ENCODE data around the gene RAB38. TPM values are rescaled to one million over a fixed set of nuclear protein-coding genes. Genes with fewer than 3 reads are reported as not detected.

RAB38 gene
- total RNA-seq, 1 experiment from 2014 or later: not detected

DNA sequence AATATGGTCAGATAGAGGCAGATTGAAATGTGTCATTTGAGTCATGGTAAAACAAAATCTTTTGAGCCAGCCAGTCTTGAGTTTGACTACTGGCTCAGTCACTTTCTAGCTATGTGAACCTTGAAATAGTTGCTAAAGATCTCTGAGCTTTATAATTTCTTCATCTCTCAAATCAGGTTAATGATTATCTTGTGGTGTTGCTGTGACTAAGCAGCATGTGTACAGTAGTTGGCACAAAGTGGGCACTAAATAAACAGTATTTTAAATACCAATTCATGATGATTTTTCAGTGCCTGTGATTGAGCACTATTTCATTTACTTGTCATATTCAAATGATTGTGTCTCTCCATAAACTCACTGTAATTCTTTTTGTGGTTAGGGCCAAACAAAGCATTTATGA is 70.8 kb downstream of the RAB38 start:
- no peak for DNase-seq (ENCODE audit: low read depth)

DNA sequence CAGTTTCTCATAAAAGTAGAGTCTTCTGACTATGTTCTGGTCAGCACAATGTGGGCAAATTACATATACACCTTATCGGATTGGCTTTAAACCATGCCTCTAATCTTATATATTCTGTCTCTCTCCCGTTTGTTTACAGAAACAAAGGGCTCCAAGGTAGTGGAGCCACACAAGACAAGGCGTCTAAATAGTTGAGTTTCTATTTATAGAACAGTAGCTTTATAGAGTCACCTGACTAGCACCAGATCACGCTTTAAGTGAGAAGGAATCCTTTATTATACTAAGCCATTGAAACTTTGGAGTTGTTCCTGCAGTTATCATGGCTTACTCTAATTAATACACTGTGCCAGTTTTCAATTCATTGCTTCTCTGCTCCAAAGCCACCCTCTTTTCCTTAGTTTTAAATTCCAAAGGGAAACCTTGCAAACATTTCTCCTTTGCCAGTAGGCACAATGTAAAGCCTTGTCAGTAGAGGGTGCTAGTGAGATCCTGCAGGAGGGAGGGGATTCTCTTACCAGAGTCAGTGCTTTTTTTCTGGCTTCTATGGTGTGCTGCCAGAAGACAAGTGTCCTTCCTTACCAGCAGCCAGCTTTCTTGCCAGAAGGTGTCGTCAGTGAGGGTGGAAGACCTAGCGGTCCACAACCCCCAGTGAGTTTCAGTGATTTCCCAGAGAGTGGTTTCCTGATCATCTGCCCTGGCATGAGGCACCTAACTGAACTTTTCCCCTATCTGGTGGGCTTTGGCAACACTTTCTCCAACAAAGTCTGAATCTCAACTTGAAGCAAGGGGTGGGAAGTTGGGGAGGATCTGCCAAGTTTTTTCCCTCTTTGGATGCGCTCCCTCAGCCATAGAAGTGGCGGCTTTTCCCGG is 71.7 kb downstream of the RAB38 start:
- DNase-seq (ENCODE audit: low read depth): peak; percentile 78

DNA sequence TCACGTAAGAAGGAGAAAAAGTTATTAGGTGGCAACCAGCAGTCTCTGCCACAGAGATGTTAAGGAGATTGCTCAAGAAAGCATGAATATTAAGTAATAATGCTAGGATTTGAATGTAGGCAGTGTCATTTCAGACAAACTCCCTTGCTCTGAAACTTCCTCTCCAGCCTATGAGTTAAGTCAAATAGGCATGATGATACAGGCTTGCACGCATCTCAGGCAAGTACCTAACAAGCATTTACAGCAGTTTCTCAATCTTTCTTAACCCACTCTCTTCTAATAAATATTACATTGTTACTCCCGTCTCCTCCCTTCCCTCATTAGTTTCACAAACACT is 72.7 kb downstream of the RAB38 start:
- DNase-seq (ENCODE audit: low read depth): no peak

DNA sequence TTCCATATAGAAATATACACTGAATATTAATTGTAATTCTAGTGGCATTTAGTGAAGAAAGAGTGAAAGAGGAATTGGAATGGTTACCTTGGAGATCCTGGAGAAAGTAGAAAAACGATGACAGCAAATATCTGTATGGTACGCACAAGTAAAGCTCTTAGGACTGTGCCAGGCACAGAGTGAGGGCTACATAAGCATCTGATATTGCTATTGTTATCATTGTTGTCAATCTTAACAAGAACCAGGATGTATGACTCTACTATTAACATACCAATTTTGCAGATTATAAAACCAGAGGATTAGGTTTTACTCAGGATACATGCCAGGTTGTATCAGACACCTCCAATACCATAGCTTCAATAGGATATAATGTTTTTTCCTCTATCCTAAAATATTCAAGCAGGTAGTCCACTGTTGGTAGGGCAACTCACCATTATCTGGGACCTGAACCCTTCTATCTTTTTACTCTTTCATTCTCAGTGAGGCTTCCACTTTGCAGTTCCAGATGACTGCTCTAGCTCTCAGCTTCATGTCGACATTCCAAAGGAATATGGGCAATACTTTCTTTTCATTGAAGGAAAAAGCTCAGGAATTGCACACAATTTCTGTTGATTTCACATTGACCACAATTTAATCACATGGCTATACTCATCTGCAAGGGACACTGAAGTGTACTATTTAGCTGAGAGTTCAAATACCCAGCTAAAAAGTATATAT is 73.2 kb downstream of the RAB38 start:
- DNase-seq (ENCODE audit: low read depth): no peak

DNA sequence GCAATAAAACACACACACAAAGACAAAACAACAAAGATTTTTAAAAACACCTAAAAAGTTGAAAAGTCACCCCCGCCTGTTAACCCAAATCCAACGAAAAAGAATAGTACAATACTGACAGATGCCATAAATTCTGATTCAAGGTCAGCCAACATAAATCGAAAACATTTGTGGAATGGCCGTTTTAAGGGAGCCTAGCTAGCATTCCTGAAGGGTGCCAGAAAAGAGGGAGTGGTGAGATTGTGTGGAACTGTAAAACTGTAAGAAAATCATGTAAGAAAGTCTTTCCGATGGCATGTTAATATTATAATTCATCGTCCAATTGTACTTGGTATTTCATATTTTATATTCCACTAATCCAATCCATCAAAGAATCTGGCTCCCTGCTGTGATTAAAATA is 75.1 kb downstream of the RAB38 start:
- DNase-seq (ENCODE audit: low read depth): no peak

DNA sequence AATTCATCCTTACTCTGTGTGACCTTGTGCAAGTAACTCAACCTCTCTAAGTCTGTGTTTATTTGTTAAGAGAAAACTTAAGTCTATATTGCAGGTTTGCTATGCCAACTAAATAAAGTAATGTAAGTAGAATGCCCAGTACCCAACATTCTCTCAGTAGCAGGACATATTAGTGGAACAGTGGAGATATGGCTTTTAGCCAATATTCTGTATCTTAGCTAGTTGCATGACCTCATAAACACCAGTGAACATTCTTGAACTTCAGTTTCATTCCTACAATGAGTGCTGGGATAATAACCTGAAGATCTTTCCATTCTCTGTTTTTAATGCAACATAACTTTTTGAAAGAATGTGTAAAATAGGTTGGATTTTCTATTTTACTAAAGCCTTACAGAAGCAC is 77.0 kb downstream of the RAB38 start:
- DNase-seq (ENCODE audit: low read depth): no peak

DNA sequence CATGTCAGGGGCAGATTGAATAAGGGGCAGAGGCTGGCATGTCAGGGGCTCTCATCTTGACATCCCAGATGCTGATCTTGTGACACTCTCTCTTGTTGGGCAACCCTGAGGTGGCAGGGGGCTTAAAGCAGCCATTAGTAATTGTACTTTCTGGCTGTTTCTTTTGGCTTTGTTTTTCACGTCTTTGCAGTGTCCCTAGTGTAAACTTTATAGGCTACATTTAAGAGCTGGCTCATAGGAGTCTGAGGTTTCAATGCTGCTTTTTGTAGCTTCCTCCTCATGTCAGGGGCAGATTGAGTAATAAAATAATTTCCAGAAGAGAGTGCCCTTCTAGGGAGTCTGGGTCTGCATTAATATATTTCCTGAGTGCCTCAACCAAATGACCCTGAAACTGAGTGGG is 86.1 kb downstream of the RAB38 start:
- no peak for DNase-seq (ENCODE audit: low read depth)

DNA sequence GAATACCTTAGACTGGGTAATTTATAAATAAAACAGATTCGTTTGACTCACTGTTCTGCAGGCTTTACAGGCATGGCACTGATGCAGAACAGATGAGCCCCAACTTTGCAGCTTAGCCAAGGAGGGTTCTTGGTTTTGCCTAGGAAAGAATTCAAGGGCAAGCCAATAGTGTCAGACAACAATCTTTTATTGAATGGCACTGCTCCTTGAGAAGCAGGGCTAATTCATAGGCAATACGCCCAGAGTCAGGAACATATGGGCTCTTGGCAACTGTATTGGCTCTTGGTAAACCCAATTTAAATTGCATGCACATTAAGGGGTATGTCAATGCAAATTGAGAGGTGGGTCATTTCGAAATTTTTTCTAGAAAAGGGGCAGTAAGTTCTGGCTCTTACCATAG is 87.9 kb downstream of the RAB38 start:
- no peak for DNase-seq (ENCODE audit: low read depth)

DNA sequence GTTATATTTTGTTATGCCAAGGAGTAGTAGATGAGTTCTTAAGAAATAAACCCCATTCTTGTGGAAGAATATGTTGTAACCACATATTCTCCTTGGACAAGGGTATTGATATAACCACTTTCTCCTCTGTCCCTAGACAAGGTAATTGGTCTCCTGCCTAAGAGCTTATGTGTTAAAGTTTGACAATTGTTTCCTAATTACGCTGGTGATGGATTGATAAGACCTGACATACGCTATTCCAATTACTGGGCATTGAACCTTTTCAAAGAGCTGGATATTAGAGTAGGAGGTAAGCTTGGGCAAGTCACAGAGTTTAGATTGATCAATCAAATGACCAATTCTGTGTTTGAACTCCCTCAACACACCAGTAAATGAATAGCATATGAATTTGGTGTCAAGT is 88.9 kb downstream of the RAB38 start:
- DNase-seq (ENCODE audit: low read depth): no peak

DNA sequence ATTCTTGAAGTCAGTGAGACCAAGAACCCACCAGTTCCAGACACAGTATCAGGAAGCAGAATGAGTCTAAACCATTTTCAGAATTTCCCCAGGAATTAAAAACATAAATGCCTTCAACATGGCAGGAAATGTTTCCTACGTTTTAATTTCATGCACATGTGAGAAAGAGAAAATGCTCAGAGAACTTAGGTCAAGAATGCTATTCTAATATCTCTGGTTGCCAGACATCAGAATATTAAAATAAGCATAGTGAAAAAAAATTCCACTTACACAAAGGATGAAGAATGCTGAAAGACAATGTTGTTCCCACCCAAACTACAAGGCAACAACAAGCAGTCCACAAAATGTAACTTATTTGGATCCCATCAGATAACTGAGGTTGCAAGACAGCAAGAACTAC is 104.8 kb downstream of the RAB38 start:
- DNase-seq (ENCODE audit: low read depth): no peak

DNA sequence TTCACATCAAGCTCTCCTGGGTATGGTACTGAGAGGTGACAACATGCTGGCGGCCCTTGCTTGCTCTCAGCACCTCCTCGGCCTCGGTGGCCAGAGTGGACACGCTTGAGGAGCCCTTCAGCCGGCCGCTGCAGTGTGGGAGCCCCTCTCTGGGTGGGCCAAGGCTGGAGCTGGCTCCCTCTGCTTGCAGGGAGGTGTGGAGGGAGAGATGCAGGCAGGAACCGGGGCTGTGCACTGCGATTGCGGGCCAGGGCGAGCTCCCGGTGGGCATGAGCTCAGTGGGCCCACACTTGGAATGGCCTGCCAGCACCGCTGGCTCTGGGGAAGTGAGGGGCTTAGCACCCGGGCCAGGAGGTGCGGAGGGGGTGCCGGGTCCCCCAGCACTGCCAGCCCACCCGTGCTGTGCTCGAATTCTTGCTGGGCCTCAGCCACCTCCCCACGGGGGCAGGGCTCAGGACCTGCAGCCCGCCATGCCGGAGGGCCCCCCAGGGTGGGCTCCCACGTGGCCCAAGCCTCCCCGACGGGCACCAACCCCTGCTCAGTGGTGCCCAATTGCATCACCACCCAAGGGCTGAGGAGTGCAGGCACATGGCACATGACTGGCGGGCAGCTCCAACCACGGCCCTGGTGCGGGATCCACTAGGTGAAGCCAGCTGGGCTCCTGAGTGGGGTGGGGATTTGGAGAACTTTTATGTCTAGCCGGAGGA is 106.2 kb downstream of the RAB38 start:
- no peak for DNase-seq (ENCODE audit: low read depth)

DNA sequence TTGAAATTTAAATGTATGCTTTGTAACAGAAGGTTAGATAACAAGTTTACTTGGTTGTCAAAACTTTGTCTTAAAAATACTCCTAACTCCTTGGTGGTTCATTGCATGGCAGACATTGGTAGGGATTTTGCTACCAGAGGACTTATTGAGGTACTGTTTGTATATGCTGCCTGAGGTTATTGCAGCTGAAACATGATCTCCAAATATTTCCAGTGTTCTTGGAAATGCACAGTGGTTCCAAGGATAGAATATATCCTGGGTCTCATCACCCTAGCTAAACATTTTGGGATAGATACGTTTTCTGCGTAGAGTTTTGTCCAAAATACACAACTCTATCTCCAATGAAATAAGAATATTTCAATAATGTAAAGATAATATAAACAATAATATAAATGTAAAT is 109.2 kb downstream of the RAB38 start:
- DNase-seq (ENCODE audit: low read depth): no peak

DNA sequence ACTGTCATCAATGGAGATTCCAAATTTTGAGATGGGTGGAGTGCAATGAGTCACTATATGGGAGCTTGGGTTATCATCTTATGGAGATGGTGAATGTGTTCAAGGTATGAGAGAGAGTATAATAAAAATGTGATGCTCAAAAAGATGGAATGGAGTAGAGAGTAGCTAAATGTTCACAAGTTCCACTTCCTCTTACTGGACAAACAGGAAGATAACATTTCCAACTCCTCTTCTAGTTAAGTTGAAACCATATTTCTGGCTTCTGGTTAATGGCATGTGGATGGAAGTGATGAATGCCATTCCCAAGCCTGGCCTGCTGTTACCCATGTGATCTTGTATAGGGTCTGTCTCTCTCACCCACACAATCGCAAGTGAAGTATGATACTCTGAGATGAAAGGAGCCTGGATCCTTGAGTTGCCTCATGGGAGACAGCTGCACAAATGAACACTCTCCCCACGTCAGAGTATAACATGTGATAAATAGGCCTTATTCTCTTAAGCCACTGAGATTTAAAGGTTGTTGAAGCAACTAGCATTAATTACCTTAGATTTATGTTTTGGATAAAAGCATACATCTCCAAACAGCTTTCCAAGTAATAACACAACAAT is 111.0 kb downstream of the RAB38 start:
- no peak for DNase-seq (ENCODE audit: low read depth)

Small RNA genes within 50 kb of the gene (small RNA-seq; reads per million reads assigned to genes)
- gene MIR3166 (not detected), gene RF00019 (not detected)

Other genes starting within 250 kb of the RAB38 start
- gene CTSC, start 162.3 kb upstream of the RAB38 start, total RNA-seq (2014; rRNA removed; shearing (Covaris generic)): 0.06 TPM in 1 of 2 replicates, not detected in the other

Data from HT1080 (cell line).